Measurements from ENCODE around the gene CRMP1. TPM values are rescaled to one million over a fixed set of nuclear protein-coding genes. Genes with fewer than 3 reads are reported as not detected.
A peak's percentile ranks its signal among the peaks of the same experiment; 100 is the strongest.
"Not testable (repeated sequence)": the region's sequence is repeated elsewhere in the genome, so short reads cannot be mapped to it uniquely, and the experiment has no call there.

Gene CRMP1
- total RNA-seq, 1 experiment from 2014 or later, result not detected

DNA sequence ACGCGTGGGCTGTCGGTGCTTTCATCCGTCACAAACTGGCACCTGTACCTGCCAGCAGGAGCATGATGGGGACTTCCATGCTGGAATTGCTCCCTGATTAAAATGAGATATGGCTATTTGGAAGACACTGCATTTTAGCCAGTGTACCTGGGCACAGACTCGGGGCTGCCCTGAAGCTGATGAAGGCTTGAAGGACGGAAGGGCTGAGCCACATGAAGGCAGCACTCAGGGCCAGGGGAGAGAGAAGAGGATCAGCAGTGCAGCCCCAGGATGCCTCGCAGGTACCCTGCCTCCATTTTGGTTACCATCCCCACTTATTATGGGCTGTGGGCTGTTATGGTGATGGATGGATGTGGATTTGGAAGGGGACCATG is 79.0 kb downstream of the CRMP1 start:
- Histone ChIP-seq H3F3A (ENCODE audit: insufficient read depth, low read depth) (no peaks in the 10 kb centered on the region), H4K20me1 (ENCODE audit: insufficient read depth) (no peaks in the 10 kb centered on the region), H3K9me2 (ENCODE audit: insufficient read depth) (no peaks in the 10 kb centered on the region), H3K27me3 (ENCODE audit: insufficient read depth, low read depth) (no peaks in the 10 kb centered on the region), H3K4me3 (no peak overlapping the region), H3K9me3 (ENCODE audit: insufficient read depth, low read depth) (no peaks in the 10 kb centered on the region), H3K79me2 (ENCODE audit: low read depth) (no peaks in the 10 kb centered on the region), H3K4me1 (replicated peaks; ENCODE audit: insufficient read depth) (no peaks in the 10 kb centered on the region), H3K4me2 (no peak overlapping the region), H2AFZ (no peak overlapping the region), H3K27ac (no peak overlapping the region), H3K36me3 (ENCODE audit: low read depth) (no peaks in the 10 kb centered on the region)
- intact Hi-C loops (cut with micrococcal nuclease; ENCODE audit: unreplicated experiment), result loop anchor here (1.0 to 5.0 kb wide), 3 partner anchors 417 to 819 kb away; partner anchors contain the start of gene STK32B
- ChIA-PET CTCF (no interaction called here), POLR2A (ENCODE audit: unreplicated experiment) (no interaction called here)
- BruUV-seq (replicated peaks), result no TSS peak
- no peak for DNase-seq
- no peak for TF ChIP-seq CTCF (conservative IDR thresholded peaks at IDR 0.05)
- no peak for TF ChIP-seq EZH2 (IDR thresholded peaks at IDR 0.05; ENCODE audit: low read depth)

GRCh38 chr4:5812506-5813229 is 80.2 kb downstream of the CRMP1 start:
- Histone ChIP-seq H3K4me1 (replicated peaks; ENCODE audit: insufficient read depth) (no peaks in the 10 kb centered on the region), H2AFZ (no peak overlapping the region), H4K20me1 (ENCODE audit: insufficient read depth) (no peaks in the 10 kb centered on the region), H3K36me3 (ENCODE audit: low read depth) (no peaks in the 10 kb centered on the region), H3K27me3 (ENCODE audit: insufficient read depth, low read depth) (no peaks in the 10 kb centered on the region), H3F3A (ENCODE audit: insufficient read depth, low read depth) (no peaks in the 10 kb centered on the region), H3K4me2 (no peak overlapping the region), H3K4me3 (no peak overlapping the region), H3K9me2 (ENCODE audit: insufficient read depth) (no peaks in the 10 kb centered on the region), H3K79me2 (ENCODE audit: low read depth) (no peaks in the 10 kb centered on the region), H3K27ac (no peak overlapping the region), H3K9me3 (ENCODE audit: insufficient read depth, low read depth) (no peaks in the 10 kb centered on the region)
- ChIA-PET POLR2A (ENCODE audit: unreplicated experiment) (no interaction called here), CTCF (interaction anchor here (0.6 to 0.8 kb wide), 3 partner anchors 171 to 820 kb away, joined by 3 to 10 read pairs (median 3); no protein-coding TSS in a partner anchor)
- intact Hi-C loops (cut with micrococcal nuclease; ENCODE audit: unreplicated experiment), result loop anchor here (1.0 to 5.0 kb wide), 3 partner anchors 415 to 817 kb away; partner anchors contain the start of gene STK32B
- peak; percentile 18 to 48 for DNase-seq
- BruUV-seq (replicated peaks), result no TSS peak
- TF ChIP-seq CTCF (conservative IDR thresholded peaks at IDR 0.05) (peak; percentile 76), EZH2 (IDR thresholded peaks at IDR 0.05; ENCODE audit: low read depth) (no peak)

- H3K79me2 ChIP-seq (ENCODE audit: low read depth), result not testable (repeated sequence)
Measured at GRCh38 chr4:5812057-5812456, 80.8 kb downstream of the CRMP1 start.

More at GRCh38 chr4:5812057-5812456, 80.8 kb downstream of the CRMP1 start:
- H3K27me3 ChIP-seq (ENCODE audit: insufficient read depth, low read depth); H3K27ac ChIP-seq; BruUV-seq (replicated peaks); H3K4me3 ChIP-seq; H4K20me1 ChIP-seq (ENCODE audit: insufficient read depth); H3K4me2 ChIP-seq; H3K36me3 ChIP-seq (ENCODE audit: low read depth); H3K9me2 ChIP-seq (ENCODE audit: insufficient read depth); DNase-seq; H2AFZ ChIP-seq; H3K9me3 ChIP-seq (ENCODE audit: insufficient read depth, low read depth); H3F3A ChIP-seq (ENCODE audit: insufficient read depth, low read depth); H3K4me1 ChIP-seq (replicated peaks; ENCODE audit: insufficient read depth); POLR2A ChIA-PET (ENCODE audit: unreplicated experiment): not testable (repeated sequence)
- CTCF ChIA-PET, result interaction anchor here (0.8 kb wide), 1 partner anchor 188 kb away, joined by 10 read pairs; no protein-coding TSS in a partner anchor
- intact Hi-C loops (cut with micrococcal nuclease; ENCODE audit: unreplicated experiment), result loop anchor here (5.0 kb wide), 2 partner anchors 415 to 760 kb away; partner anchors contain the start of gene STK32B

Data from PC-9 (cell line).